Neural cell (in vitro differentiated cells): ENCODE measurements around the gene TKFC. TPM values are rescaled to one million over a fixed set of nuclear protein-coding genes. Genes with fewer than 3 reads are reported as not detected.

ENCODE experiments used
- H2AFZ ChIP-seq: fragments of 200-600, 300-800 bp; sonication (generic), shearing (Covaris generic); 2 replicates; pipeline ENCODE4 v1.6.0; 2014; ENCODE audit warnings: low read depth, mild to moderate bottlenecking, antibody characterized with exemption, low read length, moderate library complexity
- H3F3A ChIP-seq: fragments of 200-600 bp; shearing (Covaris generic); 2 replicates; pipeline ENCODE4 v1.6.1; 2016; ENCODE audit warnings: mild to moderate bottlenecking, moderate library complexity, mixed read lengths, antibody characterized with exemption, low read length; ENCODE audit not compliant: insufficient read depth, poor library complexity, severe bottlenecking
- H3K27ac ChIP-seq: fragments of 200-600, 300-800 bp; sonication (generic), shearing (Covaris generic); 2 replicates; pipeline ENCODE4 v1.5.1; 2014; ENCODE audit warnings: mild to moderate bottlenecking, low read length, moderate library complexity
- H3K27me3 ChIP-seq: fragments of 300-800, 200-600 bp; sonication (generic), shearing (Covaris generic); 2 replicates; pipeline ENCODE4 v1.6.0; 2014; ENCODE audit warnings: mild to moderate bottlenecking, low read depth, low read length, moderate library complexity; ENCODE audit not compliant: insufficient read depth
- H3K36me3 ChIP-seq: fragments of 300-800, 200-600 bp; sonication (generic), shearing (Covaris generic); 2 replicates; pipeline ENCODE4 v1.5.1; 2014; ENCODE audit warnings: mild to moderate bottlenecking, antibody characterized with exemption, low read length, moderate library complexity; ENCODE audit not compliant: insufficient read depth
- H3K4me2 ChIP-seq: fragments of 300-800, 200-600 bp; sonication (generic), shearing (Covaris generic); 2 replicates; pipeline ENCODE4 v1.6.0; 2014; ENCODE audit warnings: mild to moderate bottlenecking, low read length
- H3K4me3 ChIP-seq: fragments of 300-800, 200-600 bp; sonication (generic), shearing (Covaris generic); 2 replicates; pipeline ENCODE4 v1.5.1; 2014; ENCODE audit warnings: mild to moderate bottlenecking, low read length, moderate library complexity
- H3K79me2 ChIP-seq: fragments of 200-600 bp; shearing (Covaris generic); replicated peaks from 2 replicates; pipeline ENCODE4 v1.6.0; 2014; ENCODE audit warnings: mild to moderate bottlenecking, low read length, moderate library complexity; ENCODE audit not compliant: insufficient read depth
- H3K9ac ChIP-seq: fragments of 300-800, 200-600 bp; sonication (generic), shearing (Covaris generic); 2 replicates; pipeline ENCODE4 v1.6.1; 2016; ENCODE audit warnings: mild to moderate bottlenecking, low read length, mixed read lengths
- H3K9me2 ChIP-seq: fragments of 200-600 bp; shearing (Covaris generic); 2 replicates; pipeline ENCODE4 v1.6.1; 2016; ENCODE audit warnings: mild to moderate bottlenecking, low read length, mixed read lengths; ENCODE audit not compliant: insufficient read depth
- H3K9me3 ChIP-seq: fragments of 200-600, 300-800 bp; sonication (generic), shearing (Covaris generic); 2 replicates; pipeline ENCODE4 v1.6.1; 2016; ENCODE audit warnings: mild to moderate bottlenecking, mixed run types, low read length, moderate library complexity, mixed read lengths
- H4K20me1 ChIP-seq: fragments of 200-600 bp; shearing (Covaris generic); 2 replicates; pipeline ENCODE4 v1.6.1; 2016; ENCODE audit warnings: mild to moderate bottlenecking, mixed run types; ENCODE audit not compliant: insufficient read depth
- EZH2 ChIP-seq: fragments of 200-600, 300-800 bp; shearing (Covaris generic), sonication (generic); IDR thresholded peaks from 2 replicates; pipeline ENCODE4 v1.6.1; 2014; ENCODE audit warnings: antibody characterized with exemption, low read length, borderline replicate concordance, mild to moderate bottlenecking; ENCODE audit not compliant: insufficient read depth, poor library complexity, severe bottlenecking
- MXI1 ChIP-seq: fragments of 450-650 bp; conservative IDR thresholded peaks from 2 replicates; pipeline ENCODE4 v1.6.1; 2014; ENCODE audit warnings: antibody characterized with exemption, mild to moderate bottlenecking; ENCODE audit not compliant: poor library complexity, severe bottlenecking
- RAD21 ChIP-seq: fragments of 450-650 bp; conservative IDR thresholded peaks from 2 replicates; pipeline ENCODE4 v1.6.1; 2014; ENCODE audit warnings: antibody characterized with exemption, mild to moderate bottlenecking, moderate library complexity
- SMC3 ChIP-seq: fragments of 450-650 bp; conservative IDR thresholded peaks from 2 replicates; pipeline ENCODE4 v1.6.1; 2014; ENCODE audit warnings: antibody characterized with exemption, mild to moderate bottlenecking, moderate library complexity; ENCODE audit not compliant: poor library complexity
- TAF1 ChIP-seq: IDR thresholded peaks from 2 replicates; pipeline ENCODE4 v1.6.1; 2012; ENCODE audit warnings: low read depth
- polyA plus RNA-seq: library from polyadenylated mRNA; depleted of rRNA; stranded (reverse); fragments of >200 nt; gene quantifications from 2 replicates; pipeline ENCODE4 v1.2.3, GENCODE V29; 2014
- TF ChIP-seq, protein P1 (sequence below): fragments of 450-650 bp; IDR thresholded peaks from 2 replicates; pipeline ENCODE4 v1.5.1; 2014; ENCODE audit warnings: antibody characterized with exemption, mild to moderate bottlenecking, moderate library complexity; ENCODE audit not compliant: poor library complexity, severe bottlenecking
- TF ChIP-seq, protein P2 (sequence below): IDR thresholded peaks from 2 replicates; pipeline ENCODE4 v1.6.1; 2012; ENCODE audit warnings: borderline replicate concordance

The TKFC gene
- polyA plus RNA-seq, 1 donor from 2014 or later = 46.0 TPM

DNA sequence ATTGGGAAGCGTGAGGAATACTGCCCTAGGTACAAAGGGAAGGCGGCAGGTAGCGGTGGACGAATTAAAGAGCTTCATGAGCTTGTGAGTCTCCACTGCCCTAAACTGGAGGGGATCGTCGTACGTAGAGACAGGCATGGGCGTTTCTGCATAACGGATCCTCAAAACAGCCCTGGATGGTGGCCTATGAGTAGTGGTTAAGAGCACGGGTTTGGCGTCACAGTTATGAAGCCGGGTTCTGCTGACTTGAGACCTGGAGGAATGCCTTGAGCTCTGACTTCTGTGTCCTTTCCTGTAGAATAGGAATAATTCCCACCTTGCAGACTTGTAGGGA, 29.5 kb downstream of the TKFC start:
- H3K27me3 ChIP-seq = no peaks in the 10 kb centered on the region
- H3K9ac ChIP-seq = peak overlapping the region; percentile 100
- peak overlapping the region; percentile 96 for H2AFZ ChIP-seq
- TF ChIP-seq TAF1 (no peak), MXI1 (peak; percentile 72)
- H3F3A ChIP-seq = no peaks in the 10 kb centered on the region
- peak overlapping the region; percentile 97 for H3K4me3 ChIP-seq
- no peaks in the 10 kb centered on the region for H3K9me2 ChIP-seq
- no peaks in the 10 kb centered on the region for H3K9me3 ChIP-seq
- no peaks in the 10 kb centered on the region for H3K36me3 ChIP-seq
- H4K20me1 ChIP-seq = no peaks in the 10 kb centered on the region
- H3K79me2 ChIP-seq = peaks cover 24% of the 10 kb centered on the region
- H3K4me2 ChIP-seq = peak overlapping the region; percentile 71
- H3K27ac ChIP-seq = peak overlapping the region; percentile 100

DNA sequence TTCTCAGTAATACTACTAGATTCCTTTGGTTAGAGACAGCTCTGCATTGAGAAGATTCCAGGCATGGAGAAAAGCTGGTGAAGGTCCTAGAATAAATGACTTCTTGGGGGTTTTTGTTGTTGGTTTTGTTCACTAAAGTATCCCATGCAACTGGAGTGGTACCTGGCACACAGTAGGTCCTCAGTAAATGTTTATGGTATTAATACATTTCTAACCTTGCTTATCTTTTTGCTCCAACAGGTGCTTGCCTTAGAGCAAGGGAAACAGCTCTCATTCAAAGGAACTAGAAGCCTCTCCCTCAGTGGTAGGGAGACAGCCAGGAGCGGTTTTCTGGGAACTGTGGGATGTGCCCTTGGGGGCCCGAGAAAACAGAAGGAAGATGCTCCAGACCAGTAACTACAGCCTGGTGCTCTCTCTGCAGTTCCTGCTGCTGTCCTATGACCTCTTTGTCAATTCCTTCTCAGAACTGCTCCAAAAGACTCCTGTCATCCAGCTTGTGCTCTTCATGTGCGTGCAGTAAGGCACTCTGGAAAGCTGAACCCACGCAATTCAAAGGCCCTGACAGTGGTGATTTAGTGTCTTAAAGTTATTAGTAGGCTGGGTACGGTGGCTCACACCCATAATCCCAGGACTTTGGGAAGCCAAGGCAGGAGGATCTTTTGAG, 31.1 kb downstream of the TKFC start:
- no peaks in the 10 kb centered on the region for H3K27me3 ChIP-seq
- H2AFZ ChIP-seq = no peak overlapping the region
- no peaks in the 10 kb centered on the region for H3K9me2 ChIP-seq
- no peak for TF ChIP-seq MXI1
- TF ChIP-seq, protein P1, sequence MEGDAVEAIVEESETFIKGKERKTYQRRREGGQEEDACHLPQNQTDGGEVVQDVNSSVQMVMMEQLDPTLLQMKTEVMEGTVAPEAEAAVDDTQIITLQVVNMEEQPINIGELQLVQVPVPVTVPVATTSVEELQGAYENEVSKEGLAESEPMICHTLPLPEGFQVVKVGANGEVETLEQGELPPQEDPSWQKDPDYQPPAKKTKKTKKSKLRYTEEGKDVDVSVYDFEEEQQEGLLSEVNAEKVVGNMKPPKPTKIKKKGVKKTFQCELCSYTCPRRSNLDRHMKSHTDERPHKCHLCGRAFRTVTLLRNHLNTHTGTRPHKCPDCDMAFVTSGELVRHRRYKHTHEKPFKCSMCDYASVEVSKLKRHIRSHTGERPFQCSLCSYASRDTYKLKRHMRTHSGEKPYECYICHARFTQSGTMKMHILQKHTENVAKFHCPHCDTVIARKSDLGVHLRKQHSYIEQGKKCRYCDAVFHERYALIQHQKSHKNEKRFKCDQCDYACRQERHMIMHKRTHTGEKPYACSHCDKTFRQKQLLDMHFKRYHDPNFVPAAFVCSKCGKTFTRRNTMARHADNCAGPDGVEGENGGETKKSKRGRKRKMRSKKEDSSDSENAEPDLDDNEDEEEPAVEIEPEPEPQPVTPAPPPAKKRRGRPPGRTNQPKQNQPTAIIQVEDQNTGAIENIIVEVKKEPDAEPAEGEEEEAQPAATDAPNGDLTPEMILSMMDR = no peak
- H4K20me1 ChIP-seq = no peaks in the 10 kb centered on the region
- H3K4me2 ChIP-seq = no peak overlapping the region
- H3K79me2 ChIP-seq = peaks cover 24% of the 10 kb centered on the region
- H3K36me3 ChIP-seq = no peaks in the 10 kb centered on the region
- no peaks in the 10 kb centered on the region for H3K9me3 ChIP-seq
- H3K4me3 ChIP-seq = no peak overlapping the region
- H3K27ac ChIP-seq = no peak overlapping the region
- no peaks in the 10 kb centered on the region for H3F3A ChIP-seq
- no peak overlapping the region for H3K9ac ChIP-seq

DNA sequence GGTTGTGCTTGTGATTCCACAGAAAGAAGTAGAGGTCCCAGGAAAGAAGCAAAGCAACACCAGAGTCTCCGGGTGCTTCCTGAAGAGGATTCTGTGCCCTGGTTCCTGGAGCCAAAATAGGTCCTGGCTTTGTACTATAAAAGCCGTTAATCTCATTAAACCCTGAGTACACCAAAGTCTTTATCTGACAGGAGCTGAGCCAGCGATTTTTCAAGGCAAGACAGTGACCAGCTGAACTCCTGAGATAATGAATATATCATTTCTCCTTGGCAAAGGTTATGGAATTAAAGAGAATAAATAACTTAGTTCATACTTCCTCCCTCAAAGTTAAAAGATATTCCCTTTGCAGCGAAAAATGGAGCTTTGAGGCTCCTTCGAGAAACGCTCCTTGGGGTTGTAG, 34.4 kb downstream of the TKFC start:
- no peaks in the 10 kb centered on the region for H3K27me3 ChIP-seq
- H3K79me2 ChIP-seq = peaks cover 14% of the 10 kb centered on the region
- no peak overlapping the region for H3K4me3 ChIP-seq
- H2AFZ ChIP-seq = no peak overlapping the region
- H3K9me2 ChIP-seq = no peaks in the 10 kb centered on the region
- TF ChIP-seq SMC3 (no peak), TAF1 (no peak)
- H3K9ac ChIP-seq = no peak overlapping the region
- no peaks in the 10 kb centered on the region for H3K9me3 ChIP-seq
- no peaks in the 10 kb centered on the region for H3K36me3 ChIP-seq
- H3K4me2 ChIP-seq = no peak overlapping the region
- no peaks in the 10 kb centered on the region for H3F3A ChIP-seq
- H3K27ac ChIP-seq = no peak overlapping the region
- H4K20me1 ChIP-seq = no peaks in the 10 kb centered on the region

DNA sequence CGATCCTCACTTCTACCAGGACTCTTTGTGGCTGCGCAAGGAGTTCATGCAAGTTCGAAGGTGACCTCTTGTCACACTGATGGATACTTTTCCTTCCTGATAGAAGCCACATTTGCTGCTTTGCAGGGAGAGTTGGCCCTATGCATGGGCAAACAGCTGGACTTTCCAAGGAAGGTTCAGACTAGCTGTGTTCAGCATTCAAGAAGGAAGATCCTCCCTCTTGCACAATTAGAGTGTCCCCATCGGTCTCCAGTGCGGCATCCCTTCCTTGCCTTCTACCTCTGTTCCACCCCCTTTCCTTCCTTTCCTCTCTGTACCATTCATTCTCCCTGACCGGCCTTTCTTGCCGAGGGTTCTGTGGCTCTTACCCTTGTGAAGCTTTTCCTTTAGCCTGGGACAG, 35.6 kb downstream of the TKFC start:
- H3K9me3 ChIP-seq = no peaks in the 10 kb centered on the region
- no peak overlapping the region for H2AFZ ChIP-seq
- peaks cover 3% of the 10 kb centered on the region for H3K79me2 ChIP-seq
- no peaks in the 10 kb centered on the region for H3F3A ChIP-seq
- TF ChIP-seq RAD21 = no peak
- no peak for TF ChIP-seq EZH2
- TF ChIP-seq, protein P2, sequence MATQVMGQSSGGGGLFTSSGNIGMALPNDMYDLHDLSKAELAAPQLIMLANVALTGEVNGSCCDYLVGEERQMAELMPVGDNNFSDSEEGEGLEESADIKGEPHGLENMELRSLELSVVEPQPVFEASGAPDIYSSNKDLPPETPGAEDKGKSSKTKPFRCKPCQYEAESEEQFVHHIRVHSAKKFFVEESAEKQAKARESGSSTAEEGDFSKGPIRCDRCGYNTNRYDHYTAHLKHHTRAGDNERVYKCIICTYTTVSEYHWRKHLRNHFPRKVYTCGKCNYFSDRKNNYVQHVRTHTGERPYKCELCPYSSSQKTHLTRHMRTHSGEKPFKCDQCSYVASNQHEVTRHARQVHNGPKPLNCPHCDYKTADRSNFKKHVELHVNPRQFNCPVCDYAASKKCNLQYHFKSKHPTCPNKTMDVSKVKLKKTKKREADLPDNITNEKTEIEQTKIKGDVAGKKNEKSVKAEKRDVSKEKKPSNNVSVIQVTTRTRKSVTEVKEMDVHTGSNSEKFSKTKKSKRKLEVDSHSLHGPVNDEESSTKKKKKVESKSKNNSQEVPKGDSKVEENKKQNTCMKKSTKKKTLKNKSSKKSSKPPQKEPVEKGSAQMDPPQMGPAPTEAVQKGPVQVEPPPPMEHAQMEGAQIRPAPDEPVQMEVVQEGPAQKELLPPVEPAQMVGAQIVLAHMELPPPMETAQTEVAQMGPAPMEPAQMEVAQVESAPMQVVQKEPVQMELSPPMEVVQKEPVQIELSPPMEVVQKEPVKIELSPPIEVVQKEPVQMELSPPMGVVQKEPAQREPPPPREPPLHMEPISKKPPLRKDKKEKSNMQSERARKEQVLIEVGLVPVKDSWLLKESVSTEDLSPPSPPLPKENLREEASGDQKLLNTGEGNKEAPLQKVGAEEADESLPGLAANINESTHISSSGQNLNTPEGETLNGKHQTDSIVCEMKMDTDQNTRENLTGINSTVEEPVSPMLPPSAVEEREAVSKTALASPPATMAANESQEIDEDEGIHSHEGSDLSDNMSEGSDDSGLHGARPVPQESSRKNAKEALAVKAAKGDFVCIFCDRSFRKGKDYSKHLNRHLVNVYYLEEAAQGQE = no peak
- no peak for TF ChIP-seq TAF1
- H3K27ac ChIP-seq = no peak overlapping the region
- H4K20me1 ChIP-seq = no peaks in the 10 kb centered on the region
- no peak overlapping the region for H3K4me3 ChIP-seq
- H3K9me2 ChIP-seq = no peaks in the 10 kb centered on the region
- H3K36me3 ChIP-seq = no peaks in the 10 kb centered on the region
- no peak overlapping the region for H3K9ac ChIP-seq
- H3K27me3 ChIP-seq = no peaks in the 10 kb centered on the region
- H3K4me2 ChIP-seq = no peak overlapping the region
